GM23338 (cell line): ENCODE results near the gene SOX30.

Experiments
- CREB1 ChIP-seq: fragments of 250-450 bp; sonication (Bioruptor Pico); IDR thresholded peaks from 2 replicates; pipeline ENCODE4 v1.5.0; 2020; ENCODE audit warnings: low read depth, mild to moderate bottlenecking, moderate library complexity
- CTCF ChIP-seq, 2 experiments: fragments of 200-600 bp in 1 of 2; sonication (generic) in 1 of 2; conservative IDR thresholded peaks; 2 replicates each; pipeline versions ENCODE4 v1.5.1 to v1.6.1; 2016 to 2017; ENCODE audit warnings: antibody characterized with exemption in 2 of 2, low read depth in 2 of 2, mild to moderate bottlenecking in 2 of 2, moderate library complexity in 1 of 2
- ETS1 ChIP-seq: IDR thresholded peaks from 2 replicates; pipeline ENCODE4 v1.6.1; 2016; ENCODE audit warnings: antibody characterized with exemption
- EZH2 ChIP-seq: fragments of 200-600 bp; sonication (generic); IDR thresholded peaks from one replicate; pipeline ENCODE4 v1.8.0; 2017; ENCODE audit warnings: antibody characterized with exemption, mild to moderate bottlenecking, low read depth; ENCODE audit not compliant: unreplicated experiment
- EZH2phosphoT487 ChIP-seq: fragments of 200-600 bp; sonication (generic); IDR thresholded peaks from one replicate; pipeline ENCODE4 v1.8.1; 2018; ENCODE audit warnings: antibody characterized with exemption; ENCODE audit not compliant: unreplicated experiment
- JUNB ChIP-seq: IDR thresholded peaks from one replicate; pipeline ENCODE4 v1.6.1; 2016; ENCODE audit warnings: antibody characterized with exemption; ENCODE audit not compliant: unreplicated experiment
- NANOG ChIP-seq: IDR thresholded peaks from 2 replicates; pipeline ENCODE4 v1.6.1; 2016; ENCODE audit warnings: antibody characterized with exemption, borderline replicate concordance
- POLR2AphosphoS5 ChIP-seq: IDR thresholded peaks from 2 replicates; pipeline ENCODE4 v1.6.1; 2016; ENCODE audit warnings: antibody characterized with exemption, low read depth
- REST ChIP-seq: IDR thresholded peaks from one replicate; pipeline ENCODE4 v1.6.1; 2018; ENCODE audit warnings: antibody characterized with exemption; ENCODE audit not compliant: unreplicated experiment
- STAT1 ChIP-seq: IDR thresholded peaks from one replicate; pipeline ENCODE4 v1.6.1; 2016; ENCODE audit warnings: antibody characterized with exemption; ENCODE audit not compliant: unreplicated experiment
- ZNF114 ChIP-seq: fragments of 250-450 bp; sonication (Bioruptor Pico); IDR thresholded peaks from 2 replicates; pipeline ENCODE4 v1.5.0; 2020; ENCODE audit warnings: mild to moderate bottlenecking, moderate library complexity
- ZNF331 ChIP-seq: fragments of 250-450 bp; sonication (Bioruptor Pico); IDR thresholded peaks from 2 replicates; pipeline ENCODE4 v1.5.0; 2020; ENCODE audit warnings: low read depth, mild to moderate bottlenecking, moderate library complexity

DNA sequence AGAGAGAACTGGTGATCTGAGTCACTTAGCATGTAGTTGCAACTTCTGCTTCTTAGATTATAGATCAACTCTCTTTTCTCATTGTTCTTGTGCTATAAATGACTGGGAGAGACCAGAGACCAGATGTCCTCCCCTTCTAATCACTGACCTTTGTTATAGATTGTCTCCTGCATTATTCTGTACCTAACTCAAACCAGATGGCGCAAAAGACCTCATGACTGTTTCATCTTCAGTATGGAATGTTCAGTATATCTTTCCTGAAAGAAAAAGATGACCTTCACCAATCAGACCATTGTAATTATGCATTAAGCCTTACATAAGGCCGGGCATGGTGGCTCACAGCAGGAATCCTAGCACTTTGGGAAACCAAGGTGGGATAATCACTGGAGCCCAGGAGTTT is 46.2 kb downstream of the SOX30 start:
- no peak for TF ChIP-seq CTCF (conservative IDR thresholded peaks at IDR 0.05; ENCODE audit: low read depth in 2 of 2)
- TF ChIP-seq CREB1 (CRISPR knock-in tag): no peak
- TF ChIP-seq REST: no peak
- TF ChIP-seq EZH2: no peak
- TF ChIP-seq POLR2AphosphoS5: no peak
- TF ChIP-seq EZH2phosphoT487: no peak
- no peak for TF ChIP-seq ZNF331
- TF ChIP-seq JUNB: no peak
- TF ChIP-seq STAT1: no peak
- TF ChIP-seq NANOG: no peak
- TF ChIP-seq ETS1: no peak
- no peak for TF ChIP-seq ZNF114
